GM21717 (cell line): Measurements from ENCODE around the gene ARL5C.

Experiments used
- ATAC-seq: cut with Tn5 transposase; IDR thresholded peaks from one replicate; pipeline ENCODE4 v1.9.1; 2021; ENCODE audit warnings: mild to moderate bottlenecking, moderate library complexity; ENCODE audit not compliant: unreplicated experiment

The ARL5C gene, protein sequence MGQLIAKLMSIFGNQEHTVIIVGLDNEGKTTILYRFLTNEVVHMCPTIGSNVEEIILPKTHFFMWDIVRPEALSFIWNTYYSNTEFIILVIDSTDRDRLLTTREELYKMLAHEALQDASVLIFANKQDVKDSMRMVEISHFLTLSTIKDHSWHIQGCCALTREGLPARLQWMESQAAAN

DNA sequence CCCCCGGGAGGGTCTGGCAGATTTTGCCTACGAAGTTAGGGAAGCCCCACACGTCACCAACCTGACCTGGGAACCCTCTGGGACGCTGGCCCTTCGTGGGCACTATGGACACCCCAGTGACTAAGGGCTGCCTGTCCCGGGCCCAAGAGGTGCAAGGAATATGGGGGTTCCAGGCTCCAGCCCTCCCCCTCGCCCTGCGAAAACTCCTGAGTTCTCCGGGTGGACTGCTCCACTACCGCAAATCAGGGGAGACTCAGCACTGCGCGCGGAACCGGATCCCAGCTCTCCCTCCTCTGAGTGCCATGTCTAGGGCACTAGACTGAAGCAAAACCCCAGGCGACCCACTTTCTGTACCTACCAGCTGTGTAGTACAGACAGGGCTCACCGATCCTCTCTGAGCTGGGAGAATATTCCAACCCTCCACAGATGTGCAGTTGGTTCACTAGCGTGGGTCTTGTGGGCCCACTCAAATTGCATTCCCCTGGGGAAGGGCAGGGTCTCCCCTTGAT, at the start of gene ARL5C:
Gene ARL5C, minus strand, starts transcription at position 321 of the 509 bp plus-strand sequence. CDS start 401 bp downstream, outside the sequence.
- ATAC-seq: no peak

DNA sequence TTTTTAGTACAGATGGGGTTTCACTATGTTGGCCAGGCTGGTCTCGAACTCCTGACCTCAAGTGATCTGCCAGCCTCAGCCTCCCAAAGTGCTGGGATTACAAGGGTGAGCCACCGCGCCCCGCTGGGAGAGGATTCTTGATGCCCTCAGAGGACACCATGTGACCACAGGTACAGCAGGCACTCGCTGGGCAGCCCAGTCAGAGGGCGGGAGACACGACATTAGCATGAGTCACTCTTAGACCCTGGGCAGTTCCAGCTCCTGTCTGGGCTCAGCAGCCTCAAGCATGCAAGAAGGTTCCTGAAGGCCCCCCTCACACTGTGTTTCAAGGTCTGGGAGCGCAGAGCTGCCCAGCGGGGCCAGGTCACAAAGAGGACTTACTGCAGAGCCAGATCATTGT, 47.9 kb upstream of the ARL5C start:
- ATAC-seq: no peak

DNA sequence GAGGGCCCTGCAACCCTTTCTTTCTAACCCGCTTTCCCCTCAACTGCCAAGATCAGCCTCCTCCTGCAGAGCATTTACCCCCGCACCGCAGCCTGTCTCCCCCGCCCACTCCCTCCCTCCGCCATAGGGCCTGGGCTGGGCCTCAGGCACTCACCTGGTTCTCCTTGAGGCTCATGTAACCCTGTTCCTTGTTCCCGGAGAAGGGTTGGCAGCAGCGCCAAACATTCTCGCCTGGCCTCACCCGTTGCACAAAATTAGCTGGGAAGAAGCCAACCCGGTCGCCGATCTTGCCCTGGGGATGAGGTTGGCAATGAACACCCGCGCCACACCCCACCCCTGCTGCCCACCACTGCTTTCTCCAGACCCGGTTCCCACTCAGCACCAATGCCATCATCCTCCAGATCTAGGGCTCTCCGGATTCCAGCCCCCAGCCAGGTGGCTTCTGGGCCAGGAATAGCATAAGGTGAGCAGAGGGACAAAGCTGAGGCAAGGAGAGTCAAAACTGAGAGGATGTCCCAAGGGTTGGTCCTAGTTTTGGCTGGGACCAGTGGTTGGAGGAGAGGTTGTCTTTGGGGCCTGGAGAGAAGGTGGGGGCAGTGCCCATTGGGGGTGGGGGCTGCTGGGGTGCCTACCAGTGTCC, 47.0 kb upstream of the ARL5C start:
- ATAC-seq: no peak

DNA sequence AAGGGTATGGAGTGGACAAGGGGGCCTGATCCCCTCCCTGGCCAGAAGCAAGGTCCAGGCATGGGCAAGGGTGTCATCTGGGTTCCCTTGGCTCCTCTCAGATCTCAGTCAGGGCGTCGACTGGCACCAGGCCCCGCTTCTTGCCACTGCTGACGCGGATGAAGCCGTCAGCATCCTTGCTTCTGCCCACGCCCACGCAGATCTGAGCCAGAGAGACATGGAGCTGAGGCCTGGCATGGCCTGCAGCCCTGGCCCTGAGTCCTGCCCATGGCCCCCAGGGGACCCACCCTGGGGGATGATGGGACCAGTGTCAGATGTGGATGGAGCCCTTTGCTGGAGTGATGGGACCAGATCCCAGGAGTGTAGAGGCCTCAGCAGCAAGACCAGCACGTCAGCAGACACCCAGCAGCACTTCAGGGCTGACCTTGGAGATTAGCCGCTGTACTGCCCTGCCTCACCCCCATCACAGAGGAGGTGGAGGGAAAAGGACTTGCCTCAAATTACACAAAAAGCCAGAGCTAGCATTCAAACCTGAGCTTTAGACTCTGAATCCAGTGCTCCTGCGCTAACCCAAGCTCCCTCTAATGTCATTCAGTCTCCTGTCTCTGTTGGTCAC, 46.3 kb upstream of the ARL5C start:
- ATAC-seq: no peak

DNA sequence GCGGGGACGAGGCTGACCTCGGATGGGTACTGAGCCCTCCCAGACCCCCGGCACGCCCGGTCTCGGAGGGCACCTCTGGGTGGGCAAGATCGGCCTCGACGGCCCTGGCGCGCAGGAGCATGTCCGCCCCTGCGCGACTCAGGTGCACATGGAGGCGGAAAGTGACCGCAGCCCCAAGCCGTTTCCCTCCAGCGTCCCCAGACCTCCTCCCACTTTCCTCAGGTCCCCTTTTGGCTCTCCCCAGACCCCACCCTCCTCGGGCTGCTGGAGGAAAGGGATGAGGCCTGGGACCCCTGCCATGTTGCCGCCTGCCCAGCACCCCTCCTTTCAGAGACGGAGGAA, 44.1 kb upstream of the ARL5C start:
- no peak for ATAC-seq

DNA sequence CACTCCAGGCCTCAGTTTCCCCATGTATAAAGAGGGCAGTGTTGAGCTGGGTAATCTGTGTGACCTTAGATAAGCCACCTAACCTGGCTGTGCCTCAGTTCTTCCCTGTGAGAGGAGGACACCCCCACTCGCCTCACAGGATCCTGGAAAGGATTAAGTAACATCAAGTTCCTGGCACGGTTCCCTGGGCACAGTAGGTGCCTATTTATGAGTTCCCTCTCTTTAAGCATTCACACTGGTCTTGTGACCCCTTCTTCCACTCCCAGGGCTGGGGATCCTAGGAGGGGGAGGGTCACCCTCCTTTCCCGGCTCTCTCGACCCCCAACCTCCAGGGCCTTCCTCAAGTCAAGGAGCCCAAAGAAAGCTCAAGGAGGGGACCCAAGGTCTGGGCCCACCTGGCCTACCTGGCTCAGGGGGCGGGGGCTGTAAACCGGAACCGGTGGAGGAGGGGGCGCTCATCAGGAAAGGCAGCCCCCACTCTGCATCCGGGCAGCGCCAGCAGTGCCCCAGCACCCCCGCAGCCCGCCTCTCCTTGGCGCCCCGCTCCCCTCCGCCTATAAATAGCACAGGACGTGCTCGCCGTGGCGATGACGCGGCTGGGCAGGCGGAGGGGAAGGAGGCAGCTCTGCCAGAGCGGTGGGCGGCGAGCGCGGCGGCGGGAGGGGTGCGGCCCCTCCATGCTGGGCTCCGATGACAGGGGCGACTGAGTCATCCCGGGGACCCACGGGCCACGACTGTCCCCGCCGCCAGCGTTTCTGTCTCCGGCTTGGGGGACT, 43.5 kb upstream of the ARL5C start:
- no peak for ATAC-seq

DNA sequence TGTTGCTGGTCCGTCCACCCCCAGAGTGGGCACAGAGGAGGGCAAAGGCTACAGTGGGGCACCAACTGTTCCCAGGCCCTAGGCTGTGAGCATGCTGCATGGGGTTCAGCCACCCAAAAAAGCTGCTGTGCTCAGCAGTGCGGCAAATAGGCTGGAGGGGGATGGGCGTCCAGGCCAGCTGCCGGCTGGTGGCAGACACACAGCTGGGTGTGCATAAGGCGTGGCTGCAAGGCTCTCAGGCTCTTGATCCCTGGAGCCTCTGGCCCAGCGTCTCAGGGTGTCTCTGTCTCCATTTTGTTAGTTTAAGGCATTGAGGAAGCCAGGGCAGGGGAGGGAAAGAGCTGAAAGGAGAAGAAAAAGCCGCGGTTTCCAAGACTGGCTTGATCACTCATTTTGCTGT, 42.9 kb upstream of the ARL5C start:
- no peak for ATAC-seq

DNA sequence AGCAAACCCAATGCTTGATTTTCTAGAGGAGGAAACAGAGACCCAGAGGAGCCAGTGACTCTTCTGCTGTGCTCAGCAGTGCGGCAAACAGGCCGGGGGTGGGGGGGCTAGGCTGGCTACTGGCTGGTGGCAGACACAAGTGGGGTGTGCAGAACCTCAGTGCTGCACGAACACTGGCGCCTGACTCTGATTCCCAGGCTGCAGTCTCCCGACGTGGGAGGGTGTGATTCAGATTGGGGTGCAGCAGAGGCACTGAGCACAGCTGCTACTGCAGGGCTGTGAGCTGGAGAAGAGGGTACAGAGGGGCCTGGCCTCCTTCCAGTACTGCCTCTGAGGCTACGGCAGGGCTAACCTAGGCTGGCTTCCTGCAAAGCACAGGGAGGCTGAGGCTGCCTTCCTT, 42.2 kb upstream of the ARL5C start:
- ATAC-seq: no peak

DNA sequence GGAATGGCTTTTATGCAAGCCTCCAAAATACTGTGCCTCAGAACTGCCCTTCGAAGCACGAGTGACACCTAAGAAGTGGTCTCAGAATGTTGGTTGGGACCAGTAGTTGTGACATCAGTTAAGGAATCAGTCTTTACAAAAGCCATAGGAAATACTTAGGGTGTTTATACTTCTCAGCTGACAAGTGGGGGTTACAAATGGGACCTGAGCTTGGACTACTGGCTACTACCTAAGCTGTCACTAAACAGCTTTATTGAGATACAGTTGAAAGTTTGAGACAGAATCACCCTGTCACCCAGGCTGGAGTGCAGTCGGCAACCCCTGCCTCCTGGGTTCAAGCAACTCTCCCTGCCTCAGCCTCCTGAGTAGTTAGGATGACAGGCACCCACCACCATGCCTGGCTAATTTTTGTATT, 39.2 kb upstream of the ARL5C start:
- no peak for ATAC-seq

DNA sequence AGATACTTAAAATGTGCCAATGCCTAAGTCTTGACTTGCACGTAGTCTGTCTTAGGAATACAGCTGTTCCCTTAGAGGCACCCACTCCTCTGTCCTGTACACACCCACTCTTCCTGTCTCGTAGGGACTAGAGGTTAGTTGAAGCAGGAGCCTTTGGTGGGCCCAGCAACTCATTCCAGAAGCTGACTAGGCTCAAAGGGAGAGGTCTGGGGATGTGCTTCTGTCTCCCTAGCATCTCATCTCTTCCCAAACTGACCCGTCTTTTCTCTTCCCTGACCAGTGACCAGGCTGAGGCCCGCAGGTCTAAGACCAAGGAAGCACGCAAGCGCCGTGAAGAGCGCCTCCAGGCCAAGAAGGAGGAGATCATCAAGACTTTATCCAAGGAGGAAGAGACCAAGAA, 38.3 kb upstream of the ARL5C start:
- ATAC-seq: no peak

DNA sequence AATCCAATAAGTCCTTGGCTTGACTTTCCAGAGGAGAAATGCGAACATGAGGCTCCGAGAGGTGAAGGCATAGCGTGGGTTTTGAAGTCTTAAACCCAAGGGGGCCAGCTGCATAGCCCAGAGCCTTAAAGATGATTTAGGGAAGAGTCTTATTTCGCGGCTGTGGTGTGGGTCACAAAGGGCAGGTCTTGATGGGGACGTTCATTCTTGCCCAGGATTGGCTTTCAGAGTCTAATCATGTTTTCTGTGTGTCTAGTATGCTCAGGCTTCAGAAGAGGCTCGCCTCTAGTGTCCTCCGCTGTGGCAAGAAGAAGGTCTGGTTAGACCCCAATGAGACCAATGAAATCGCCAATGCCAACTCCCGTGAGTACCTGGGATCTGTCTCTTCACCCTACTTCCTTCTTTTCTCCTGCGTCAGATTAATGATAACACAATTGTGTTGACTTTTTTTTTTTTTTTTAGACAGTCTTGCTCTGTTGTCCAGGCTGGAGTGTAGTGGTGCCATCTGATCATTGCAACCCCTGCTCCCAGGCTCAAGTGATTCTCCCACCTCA, 35.1 kb upstream of the ARL5C start:
- no peak for ATAC-seq

DNA sequence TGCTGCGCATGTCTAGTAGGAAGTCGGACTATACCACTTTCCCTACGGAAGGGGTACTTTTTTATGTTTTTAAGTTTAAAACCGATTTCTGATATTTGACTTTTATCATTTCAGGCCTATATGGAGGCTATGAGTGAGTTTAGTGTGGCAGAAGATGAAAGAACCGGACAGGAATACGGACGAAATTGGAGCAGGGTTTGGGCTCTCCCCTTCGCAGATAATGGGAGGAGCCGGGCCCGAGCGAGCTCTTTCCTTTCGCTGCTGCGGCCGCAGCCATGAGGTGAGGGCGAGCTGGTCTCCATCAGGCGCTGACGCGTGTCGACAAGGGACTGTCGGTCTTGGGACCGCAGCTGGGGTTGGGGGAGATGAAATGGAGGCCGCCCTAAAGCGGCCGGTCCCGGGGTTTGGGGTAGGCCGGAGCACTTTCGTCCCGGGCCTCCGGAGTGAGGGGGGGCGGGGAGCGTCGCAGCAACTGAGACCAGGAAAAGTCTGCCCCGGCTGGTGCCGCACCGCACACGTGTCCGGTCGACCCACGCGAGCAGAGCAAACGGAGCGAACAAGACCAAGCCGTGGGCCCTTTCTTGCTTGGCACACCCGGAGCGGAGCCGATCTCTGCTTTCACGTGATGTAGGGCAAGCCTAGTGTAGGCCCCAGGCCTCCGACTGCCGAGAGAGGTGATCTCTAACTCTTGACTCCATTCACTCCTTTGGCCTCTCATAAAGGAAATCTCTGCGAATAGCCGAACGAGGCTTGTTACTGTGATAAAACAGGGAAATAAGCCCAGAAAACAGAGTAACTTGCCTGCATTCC, 34.3 kb upstream of the ARL5C start, which contains the start of gene RPL19:
Gene RPL19, plus strand, starts transcription at position 214 of the 810 bp plus-strand sequence. Its CDS starts 62 bp downstream, at position 276.
- ATAC-seq: peak; percentile 43

DNA sequence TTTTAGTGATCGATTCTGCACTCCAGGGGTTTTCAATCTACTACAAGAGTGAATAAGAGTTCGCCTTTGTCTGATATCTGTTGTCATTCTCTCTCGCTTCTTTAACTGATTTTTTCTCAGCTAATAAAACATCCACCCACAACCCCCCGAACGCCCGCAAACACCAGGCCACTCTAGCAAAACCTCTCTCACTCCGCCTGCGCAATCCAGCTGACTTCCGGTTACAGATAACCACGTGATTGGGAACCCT, 33.8 kb upstream of the ARL5C start:
- ATAC-seq: peak; percentile 47

DNA sequence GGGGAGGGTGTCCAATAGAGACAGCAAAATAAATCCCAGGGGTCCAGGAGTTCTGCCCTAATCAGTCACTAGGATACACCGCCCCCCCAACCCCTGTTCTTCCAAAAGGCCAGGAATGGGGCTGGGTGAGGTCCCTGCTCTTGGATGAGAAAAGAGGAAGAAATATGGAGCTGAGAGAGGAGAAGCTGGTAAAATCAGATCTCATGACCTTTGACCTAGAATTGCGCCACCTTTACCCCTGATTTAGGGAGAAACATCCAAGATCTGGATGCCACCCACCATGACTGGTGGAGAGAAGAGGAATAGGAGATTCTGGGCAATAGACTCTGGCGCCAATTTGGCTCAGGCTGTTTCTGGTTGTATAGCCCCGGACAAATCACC, 32.2 kb upstream of the ARL5C start:
- ATAC-seq: no peak

DNA sequence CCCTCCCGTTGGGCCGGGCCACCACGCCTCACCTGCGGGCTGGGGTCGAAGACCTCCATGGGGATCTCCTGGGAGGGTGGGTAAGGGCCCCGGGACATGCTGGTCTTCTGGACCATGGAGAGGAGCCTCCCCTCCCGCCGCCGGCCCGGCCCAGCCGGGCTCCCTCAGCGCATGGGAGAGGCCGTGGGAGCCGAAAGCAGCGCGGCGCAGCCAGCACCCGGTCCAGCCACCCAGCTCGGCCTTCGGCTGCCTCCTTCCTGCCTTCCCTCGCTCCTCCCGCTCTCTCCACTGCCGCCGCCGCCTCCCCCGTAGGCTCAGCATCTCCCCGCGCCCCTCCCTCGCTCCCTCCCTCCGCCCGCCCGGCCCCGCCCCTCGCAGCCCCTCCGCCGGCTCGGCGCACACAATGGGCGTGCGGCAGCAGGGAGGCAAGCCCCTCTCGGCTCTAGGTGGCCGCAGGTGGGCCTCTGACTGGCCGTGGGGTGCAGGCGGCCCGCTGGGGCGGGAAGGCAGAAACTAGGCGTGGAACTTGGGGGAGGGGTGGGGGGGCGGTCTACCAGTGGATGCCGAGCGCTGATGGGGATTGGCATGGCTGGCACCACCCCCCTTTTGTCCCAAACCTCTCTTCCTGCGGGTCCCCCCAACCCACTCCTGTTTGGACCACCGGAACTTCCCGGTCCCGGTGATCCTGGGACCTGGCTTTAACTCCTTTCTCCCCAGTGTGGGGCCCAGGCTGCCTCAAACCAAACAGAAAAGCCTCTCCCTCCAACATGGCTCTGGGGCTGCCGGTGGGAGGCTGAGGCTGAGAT, 31.6 kb upstream of the ARL5C start, which contains the start of gene CACNB1:
Gene CACNB1, minus strand, starts transcription at position 290 of the 806 bp plus-strand sequence. Its CDS starts 174 bp downstream, at position 116.
- no peak for ATAC-seq

DNA sequence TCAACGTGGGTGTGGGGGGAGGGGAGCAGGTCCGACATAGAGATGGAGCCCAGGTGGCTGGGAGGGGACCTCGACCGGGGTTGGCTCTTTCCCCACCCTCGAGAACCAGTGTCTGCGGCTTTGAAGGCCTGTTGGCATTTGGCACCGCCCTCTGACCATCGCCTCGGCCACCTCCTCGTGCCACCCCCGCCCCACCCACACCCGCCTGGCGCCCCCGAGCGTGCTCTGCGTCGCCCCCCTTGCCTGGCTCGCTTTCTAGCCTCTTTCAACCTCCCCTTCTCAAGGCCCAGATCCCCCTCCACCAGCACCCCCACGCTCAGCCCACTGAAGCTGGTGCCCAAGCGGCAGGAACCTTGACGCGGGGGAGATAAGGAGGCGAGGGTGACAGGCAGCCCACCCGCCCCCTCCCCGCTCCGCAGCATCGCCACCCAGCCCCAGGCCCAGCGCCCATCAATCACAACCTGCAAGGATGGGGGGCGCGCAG, 30.9 kb upstream of the ARL5C start:
- no peak for ATAC-seq

DNA sequence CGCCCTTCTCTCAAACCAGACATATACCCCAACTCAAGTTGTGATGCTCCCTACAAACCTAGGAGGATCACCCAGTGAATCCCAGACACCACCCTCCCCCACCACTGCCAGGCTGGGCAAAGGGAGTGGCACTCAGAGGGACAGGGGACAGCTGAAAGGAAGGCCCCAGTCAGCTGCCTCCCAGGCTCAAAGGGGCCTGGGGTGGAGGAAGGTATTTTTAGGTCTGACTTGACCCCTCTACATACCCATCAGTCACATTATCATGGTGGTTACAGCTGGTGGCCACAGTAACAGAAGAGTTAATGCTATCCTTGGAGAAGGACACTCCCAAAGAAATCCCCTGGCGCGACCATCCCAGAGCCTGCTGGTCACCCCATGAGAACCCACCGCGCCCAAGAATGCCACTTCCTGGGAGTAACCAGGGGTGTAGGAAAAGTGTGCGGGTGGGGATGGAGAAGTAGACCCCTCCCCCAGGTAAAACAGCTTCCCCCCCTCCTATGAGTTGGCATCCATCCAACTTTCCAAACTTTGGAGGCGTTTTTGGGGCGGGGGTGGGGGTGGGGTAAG, 30.4 kb upstream of the ARL5C start:
- ATAC-seq: no peak

DNA sequence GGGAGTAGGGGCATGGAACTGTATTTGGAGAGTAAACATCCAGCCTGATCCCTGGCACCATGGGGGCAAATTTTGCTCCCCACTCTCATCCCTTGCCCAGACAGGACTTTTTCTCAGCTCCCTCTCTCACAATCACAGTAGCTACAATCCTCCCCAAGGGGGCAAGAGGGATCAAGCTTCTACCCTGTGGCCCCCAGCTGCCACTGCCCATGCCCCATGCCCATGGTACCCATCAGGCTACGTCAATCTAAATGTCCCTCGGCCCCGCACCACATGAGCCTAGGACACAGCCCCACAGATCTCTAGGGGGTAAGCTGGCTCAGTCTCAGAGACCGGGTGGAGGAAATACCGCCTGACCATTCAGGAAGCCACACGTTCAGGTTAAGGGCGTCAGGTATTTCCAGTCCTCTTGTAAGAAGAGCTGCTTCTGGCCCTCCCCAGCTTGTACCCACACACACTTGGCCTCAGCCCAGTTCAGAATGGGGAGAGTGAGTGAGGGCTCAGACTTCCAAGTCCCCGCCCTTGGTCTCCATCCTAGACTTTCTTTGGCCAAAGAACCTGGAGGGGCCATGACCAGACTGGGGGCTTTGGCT, 29.7 kb upstream of the ARL5C start:
- ATAC-seq: no peak

DNA sequence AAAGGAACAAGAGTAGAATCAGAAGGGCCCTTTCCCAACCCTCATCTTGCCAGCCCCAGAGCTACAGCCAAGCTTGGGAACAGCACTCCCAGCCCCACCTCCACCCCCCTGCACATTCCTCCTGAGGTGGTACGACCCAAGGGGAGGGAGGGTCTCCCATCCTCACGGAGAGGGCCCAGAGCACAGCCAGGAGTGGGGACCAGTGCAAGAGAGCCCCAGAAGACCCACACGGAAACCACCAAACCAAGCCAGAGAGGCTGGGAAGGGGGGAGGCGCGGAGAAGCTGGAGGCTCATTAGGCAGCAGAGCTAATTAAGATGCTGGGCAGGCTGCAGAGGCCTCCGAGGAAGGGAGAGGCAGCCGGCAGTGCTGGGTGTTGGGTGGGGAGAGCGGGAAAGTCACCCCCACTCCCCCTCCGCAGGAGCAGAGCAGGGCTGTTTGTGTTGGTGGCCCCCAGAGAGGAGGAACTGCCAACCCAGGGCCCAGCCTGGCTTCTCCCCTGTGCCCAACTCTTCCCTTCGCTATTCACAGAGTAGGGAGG, 29.1 kb upstream of the ARL5C start:
- no peak for ATAC-seq
